A673 (cell line): Measurements from ENCODE around the gene EXTL1.

ENCODE experiments used
- EZH2 ChIP-seq: fragments of 200-600 bp; sonication (generic); IDR thresholded peaks from 2 replicates; pipeline ENCODE4 v1.6.1; 2017; ENCODE audit warnings: borderline replicate concordance, low read depth, mild to moderate bottlenecking, mixed read lengths, antibody characterized with exemption, low read length; ENCODE audit not compliant: poor library complexity, severe bottlenecking
- TF ChIP-seq, protein P1 (sequence below): fragments of 300-800, 200-600 bp; sonication (generic); conservative IDR thresholded peaks from 2 replicates; pipeline ENCODE4 v1.5.1; 2017; ENCODE audit warnings: low read depth, mild to moderate bottlenecking, antibody characterized with exemption, low read length, moderate library complexity, mixed read lengths

DNA sequence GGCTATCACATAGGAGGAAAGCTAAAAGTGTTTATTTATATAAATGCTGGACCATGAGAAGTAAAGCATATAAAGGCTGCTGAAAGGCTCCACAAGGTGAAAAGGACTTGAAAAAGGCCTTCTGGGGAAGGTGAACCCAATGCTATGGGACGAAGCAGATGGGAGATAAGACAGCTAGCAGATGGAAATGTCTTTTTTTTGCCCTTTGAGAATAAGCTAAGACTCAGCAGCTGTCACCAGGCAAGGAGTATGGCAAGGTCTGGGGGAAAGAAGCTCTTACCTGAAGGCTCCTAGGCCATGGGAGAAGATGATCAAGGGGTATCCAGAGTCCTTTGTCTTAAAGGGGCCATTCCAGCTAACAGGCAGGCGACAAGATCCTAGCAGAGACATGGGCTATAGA is 33.6 kb upstream of the EXTL1 start:
- TF ChIP-seq, protein P1, sequence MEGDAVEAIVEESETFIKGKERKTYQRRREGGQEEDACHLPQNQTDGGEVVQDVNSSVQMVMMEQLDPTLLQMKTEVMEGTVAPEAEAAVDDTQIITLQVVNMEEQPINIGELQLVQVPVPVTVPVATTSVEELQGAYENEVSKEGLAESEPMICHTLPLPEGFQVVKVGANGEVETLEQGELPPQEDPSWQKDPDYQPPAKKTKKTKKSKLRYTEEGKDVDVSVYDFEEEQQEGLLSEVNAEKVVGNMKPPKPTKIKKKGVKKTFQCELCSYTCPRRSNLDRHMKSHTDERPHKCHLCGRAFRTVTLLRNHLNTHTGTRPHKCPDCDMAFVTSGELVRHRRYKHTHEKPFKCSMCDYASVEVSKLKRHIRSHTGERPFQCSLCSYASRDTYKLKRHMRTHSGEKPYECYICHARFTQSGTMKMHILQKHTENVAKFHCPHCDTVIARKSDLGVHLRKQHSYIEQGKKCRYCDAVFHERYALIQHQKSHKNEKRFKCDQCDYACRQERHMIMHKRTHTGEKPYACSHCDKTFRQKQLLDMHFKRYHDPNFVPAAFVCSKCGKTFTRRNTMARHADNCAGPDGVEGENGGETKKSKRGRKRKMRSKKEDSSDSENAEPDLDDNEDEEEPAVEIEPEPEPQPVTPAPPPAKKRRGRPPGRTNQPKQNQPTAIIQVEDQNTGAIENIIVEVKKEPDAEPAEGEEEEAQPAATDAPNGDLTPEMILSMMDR, result no peak
- no peak for TF ChIP-seq EZH2
